ENCODE results near the gene MINK1. TPM values are rescaled to one million over a fixed set of nuclear protein-coding genes. Genes with fewer than 3 reads are reported as not detected.
"Not testable (repeated sequence)": the region's sequence is repeated elsewhere in the genome, so short reads cannot be mapped to it uniquely, and the experiment has no call there.

Gene MINK1
- total RNA-seq, 1 donor = 38.0 TPM

DNA sequence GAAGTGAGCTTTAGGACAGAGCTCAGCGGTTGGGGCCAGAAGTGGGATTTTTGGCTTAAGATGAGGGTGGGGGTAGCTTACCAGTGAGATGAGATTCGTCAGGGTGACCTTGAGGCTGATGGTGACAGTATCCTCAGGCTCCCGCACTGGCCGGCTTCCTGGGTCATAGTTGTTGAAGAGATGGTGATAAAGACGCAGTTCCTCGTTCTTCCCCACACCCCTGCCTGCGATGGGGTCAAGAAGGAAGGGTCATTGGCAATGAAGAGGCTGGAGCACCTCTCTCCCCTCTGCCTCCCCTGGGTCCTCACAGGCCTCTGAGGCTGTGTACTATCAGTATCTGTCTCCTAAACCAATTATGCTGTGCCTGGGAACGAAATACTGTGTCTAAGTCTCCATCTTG lies 69.4 kb downstream of the MINK1 start:
- TF ChIP-seq CTCF (IDR thresholded peaks at IDR 0.05; ENCODE audit: insufficient read depth, low read depth, low read length) = no peak
- no peak overlapping the region for H3K4me3 ChIP-seq (ENCODE audit: low read depth, low read length)
- DNase-seq (ENCODE audit: low read depth) = no peak

- DNase-seq (ENCODE audit: low read depth) = peak; percentile 79
- H3K4me3 ChIP-seq (ENCODE audit: low read depth, low read length) = no peak within 1 kb of the TSS
- TF ChIP-seq CTCF (IDR thresholded peaks at IDR 0.05; ENCODE audit: insufficient read depth, low read depth, low read length) = peak; percentile 76
Observed at GRCh38 chr17:4903051-4903818, 70.1 kb downstream of the MINK1 start, which contains the start of gene CHRNE. Gene CHRNE (minus strand): TSS chr17:4903098. CDS start chr17:4903063, 35 bp downstream.

DNA sequence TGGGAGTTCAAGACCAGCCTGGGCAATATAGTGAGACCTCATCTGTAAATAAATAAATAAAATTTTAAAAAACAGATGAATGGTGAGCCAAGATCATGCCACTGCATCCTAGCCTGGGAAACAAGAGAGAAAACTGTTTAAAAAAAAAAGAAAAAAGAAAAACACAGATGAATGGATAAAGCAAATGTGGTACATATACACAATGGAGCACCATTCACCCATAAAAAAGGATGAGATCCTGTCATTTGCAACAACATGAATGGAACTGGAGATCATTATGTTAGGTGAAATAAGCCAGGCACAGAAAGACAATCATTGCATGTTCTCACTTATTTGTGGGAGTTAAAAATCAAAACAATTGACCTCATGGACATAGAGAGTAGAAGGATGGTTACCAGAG lies 73.5 kb downstream of the MINK1 start:
- DNase-seq (ENCODE audit: low read depth) = not testable (repeated sequence)

GRCh38 chr17:4908301-4908700 lies 75.2 kb downstream of the MINK1 start:
- no peak overlapping the region for H3K4me3 ChIP-seq (ENCODE audit: low read depth, low read length)
- no peak for DNase-seq (ENCODE audit: low read depth)
- no peak for TF ChIP-seq CTCF (IDR thresholded peaks at IDR 0.05; ENCODE audit: insufficient read depth, low read depth, low read length)

More for the DNA sequence above, 73.5 kb downstream of the MINK1 start:
- H3K4me3 ChIP-seq (ENCODE audit: low read depth, low read length) = not testable (repeated sequence)

DNA sequence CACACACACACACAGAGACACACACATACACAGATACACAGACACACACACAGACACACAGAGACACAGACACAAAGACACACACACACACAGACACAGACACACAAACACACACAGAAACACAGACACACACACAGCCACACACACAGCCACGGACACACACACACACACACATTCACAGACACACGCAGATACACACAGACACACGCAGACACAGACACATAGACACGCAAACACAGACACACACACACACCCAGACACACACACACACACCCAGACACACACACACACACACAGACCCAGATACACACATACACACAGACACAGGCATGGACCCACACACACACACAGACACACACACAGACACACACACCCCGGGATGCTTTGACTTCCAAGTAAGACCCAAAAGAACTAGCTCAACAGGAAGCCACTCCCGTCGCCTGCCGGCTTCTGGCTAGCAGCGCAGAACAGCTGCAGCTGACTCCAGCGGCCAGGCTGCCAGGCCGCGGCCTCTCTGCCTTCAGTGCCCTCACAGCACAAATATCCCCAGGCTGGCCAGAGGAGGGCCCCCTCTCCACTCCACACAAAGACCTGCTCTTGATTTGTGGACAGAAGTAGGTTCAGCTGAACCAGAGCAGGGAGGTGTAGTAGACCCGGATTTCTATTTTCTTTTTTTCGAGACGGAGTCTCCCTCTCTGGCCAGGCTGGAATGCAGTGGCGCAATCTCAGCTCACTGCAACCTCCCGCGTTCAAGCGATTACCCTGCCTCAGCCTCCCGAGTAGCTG lies 75.8 kb downstream of the MINK1 start:
- no peak overlapping the region for H3K4me3 ChIP-seq (ENCODE audit: low read depth, low read length)
- peak; percentile 96 for DNase-seq (ENCODE audit: low read depth)
- TF ChIP-seq CTCF (IDR thresholded peaks at IDR 0.05; ENCODE audit: insufficient read depth, low read depth, low read length) = peak; percentile 91

- DNase-seq (ENCODE audit: low read depth) = no peak
- no peak overlapping the region for H3K4me3 ChIP-seq (ENCODE audit: low read depth, low read length)
- TF ChIP-seq CTCF (IDR thresholded peaks at IDR 0.05; ENCODE audit: insufficient read depth, low read depth, low read length) = no peak
Observed at GRCh38 chr17:4913994-4914393, 80.9 kb downstream of the MINK1 start.

- H3K4me3 ChIP-seq (ENCODE audit: low read depth, low read length); DNase-seq (ENCODE audit: low read depth): not testable (repeated sequence)
Observed at GRCh38 chr17:4914551-4914950, 81.4 kb downstream of the MINK1 start.
